Measurements from ENCODE around the gene UBP1.
"Not testable (repeated sequence)": the region's sequence is repeated elsewhere in the genome, so short reads cannot be mapped to it uniquely, and the experiment has no call there.

Gene UBP1

GRCh38 chr3:33388374-33389100, 51.7 kb downstream of the UBP1 start:
- no peak for DNase-seq

- no peak for DNase-seq
These were observed 53.6 kb downstream of the UBP1 start for GRCh38 chr3:33386631-33387030.

- DNase-seq, result peak; percentile 68
These were observed 54.8 kb downstream of the UBP1 start for GRCh38 chr3:33385423-33385822.

GRCh38 chr3:33383951-33384350, 56.3 kb downstream of the UBP1 start:
- no peak for DNase-seq

- no peak for DNase-seq
These were observed 59.6 kb downstream of the UBP1 start for GRCh38 chr3:33380653-33381052.

GRCh38 chr3:33377931-33378330, 62.3 kb downstream of the UBP1 start:
- no peak for DNase-seq

- no peak for DNase-seq
These were observed 62.7 kb downstream of the UBP1 start for GRCh38 chr3:33377489-33377888.

GRCh38 chr3:33373082-33373437, 67.1 kb downstream of the UBP1 start:
- no peak for DNase-seq

GRCh38 chr3:33372218-33373081, 67.8 kb downstream of the UBP1 start:
- peak; percentile 55 for DNase-seq

GRCh38 chr3:33364531-33365128, 75.6 kb downstream of the UBP1 start:
- DNase-seq, result no peak

GRCh38 chr3:33364060-33364459, 76.1 kb downstream of the UBP1 start:
- no peak for DNase-seq

- DNase-seq, result no peak
These were observed 76.9 kb downstream of the UBP1 start for GRCh38 chr3:33363113-33363800.

GRCh38 chr3:33360136-33360825, 79.9 kb downstream of the UBP1 start:
- DNase-seq, result no peak

GRCh38 chr3:33358172-33358781, 81.9 kb downstream of the UBP1 start:
- DNase-seq, result no peak

- DNase-seq, result no peak
These were observed 84.6 kb downstream of the UBP1 start for GRCh38 chr3:33355611-33356010.

- DNase-seq, result no peak
These were observed 100.4 kb downstream of the UBP1 start for GRCh38 chr3:33339758-33340157.

GRCh38 chr3:33338936-33339465, 101.2 kb downstream of the UBP1 start:
- DNase-seq, result not testable (repeated sequence)

All from stimulated activated CD4-positive, alpha-beta T cell treated with anti-CD3 and anti-CD28 coated beads, Interleukin-15, amount 100 ng/mL, for 24 hours (primary cell).